Prostate gland (tissue), 2 donors: Measurements from ENCODE around the gene TSPAN18. TPM values are rescaled to one million over a fixed set of nuclear protein-coding genes. Genes with fewer than 3 reads are reported as not detected.

Source experiments
- DNase-seq: peaks from one replicate; pipeline ENCODE4 v3.0.0-alpha.2; 2019; ENCODE audit warnings: low spot score
- H3K27ac ChIP-seq, 2 donors: fragments of 200-600 bp; sonication (generic); 2 replicates each; pipeline ENCODE4 v1.5.1; 2017 to 2019
- H3K27me3 ChIP-seq: fragments of 200-600 bp; sonication (generic); replicated peaks from 2 replicates; pipeline ENCODE4 v1.5.1; 2019; ENCODE audit not compliant: insufficient read depth
- H3K36me3 ChIP-seq, 2 donors: fragments of 200-600 bp; sonication (generic); 1 replicate in 1 of 2; 2 replicates in 1 of 2; pipeline versions ENCODE4 v1.5.1 to v1.8.1; 2017 to 2019
- H3K4me1 ChIP-seq: fragments of 200-600 bp; sonication (generic); replicated peaks from 2 replicates; pipeline ENCODE4 v1.5.1; 2019
- H3K4me3 ChIP-seq, 2 donors: fragments of 200-600 bp; sonication (generic); 2 replicates each; pipeline ENCODE4 v1.5.1; 2017 to 2019
- H3K9me3 ChIP-seq: fragments of 200-600 bp; sonication (generic); 2 replicates; pipeline ENCODE4 v1.5.1; 2017
- POLR2A ChIP-seq: fragments of 450-650 bp; IDR thresholded peaks from one replicate; pipeline ENCODE4 v1.6.1; 2016; ENCODE audit warnings: antibody characterized with exemption, mild to moderate bottlenecking
- POLR2AphosphoS5 ChIP-seq: sonication (generic); formaldehyde crosslinking; IDR thresholded peaks from one replicate; pipeline ENCODE4 v1.6.1; 2017; ENCODE audit warnings: antibody characterized with exemption
- WGBS: methylation state at CpG from one replicate; pipeline ENCODE4 v1.1.5; 2018; 5-methylcytosine and 5-hydroxymethylcytosine counted together
- intact Hi-C: fragments of 100-400 bp; cut with DNase I; formaldehyde crosslinking; loops from one replicate; pipeline ENCODE4 v1.14.2; 2022
- total RNA-seq, 2 donors: library from RNA; depleted of rRNA; stranded (reverse); fragments of >200 nt; gene quantifications; one replicate each; pipeline ENCODE4 v1.1.0, GENCODE V29; 2016
- TF ChIP-seq, protein P1 (sequence below), 4 experiments: fragments of 200-600 bp in 2 of 4; fragments of 450-650 bp in 2 of 4; sonication (generic) in 2 of 4; IDR thresholded peaks; 1 replicate in 3 of 4; 2 replicates in 1 of 4; pipeline ENCODE4 v1.5.1; 2016 to 2019; ENCODE audit warnings: antibody characterized with exemption in 4 of 4, mild to moderate bottlenecking in 2 of 4, moderate library complexity in 2 of 4

The TSPAN18 gene
- total RNA-seq, 2 donors from 2014 or later = 4.1 to 6.6 TPM

DNA sequence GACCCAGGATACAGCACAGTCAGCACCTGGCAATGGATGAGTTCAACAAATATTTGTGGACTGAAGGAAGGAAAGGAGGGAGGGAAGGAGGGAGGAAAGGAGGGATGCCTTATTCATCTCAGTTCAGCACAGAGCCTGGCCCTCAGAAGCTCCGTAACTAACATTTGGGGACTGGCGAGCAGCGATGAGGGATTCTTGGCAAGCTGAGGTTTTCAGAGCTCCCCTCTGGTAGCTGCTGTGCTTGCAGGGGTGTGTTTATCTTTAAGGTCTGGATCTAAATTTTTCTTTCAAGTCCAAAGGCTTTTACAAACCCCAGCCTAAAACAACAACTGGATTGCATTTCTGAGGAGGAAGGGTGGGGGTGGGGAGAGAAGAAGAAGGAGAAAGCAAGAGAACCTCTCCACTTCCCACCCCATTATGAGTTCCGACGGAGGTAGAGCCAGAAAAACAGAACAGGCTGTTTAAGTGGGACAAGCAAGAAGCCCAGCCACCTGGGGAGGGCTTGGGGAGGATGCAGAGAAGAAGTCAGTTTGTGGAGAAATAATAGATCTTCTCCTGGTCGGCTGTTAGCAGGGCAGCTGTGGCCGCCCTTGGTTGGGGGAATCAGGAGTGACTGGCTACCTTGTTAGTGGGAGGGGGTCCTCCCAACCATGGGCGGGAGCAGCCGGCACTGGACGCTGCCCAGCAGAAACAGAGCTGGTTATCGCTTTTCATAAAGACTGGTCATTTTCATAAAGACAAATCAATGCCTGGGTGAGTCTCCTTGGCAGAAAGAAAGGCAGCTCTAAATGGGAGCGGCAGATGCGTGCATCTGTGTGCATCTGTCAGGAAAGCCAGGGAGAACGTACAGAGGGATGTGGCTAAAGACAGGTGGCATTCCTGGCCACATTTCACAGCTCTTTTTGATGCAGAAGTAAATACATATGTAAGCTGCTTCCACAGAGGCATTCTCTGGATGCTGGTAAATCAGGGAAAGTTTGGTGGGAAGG lies 78.0 kb downstream of the TSPAN18 start:
- intact Hi-C loops = loop anchor here (5.0 kb wide), 1 partner anchor 88 kb away; no protein-coding TSS in a partner anchor
- no peaks in the 10 kb centered on the region for H3K27me3 ChIP-seq
- no peaks in the 10 kb centered on the region for H3K36me3 ChIP-seq
- H3K27ac ChIP-seq = peak overlapping the region; percentile 41 to 48
- H3K4me3 ChIP-seq = no peak overlapping the region
- WGBS = 38% methylated on average over 14 of the region's 14 CpGs
- no peaks in the 10 kb centered on the region for H3K9me3 ChIP-seq
- no peaks in the 10 kb centered on the region for H3K4me1 ChIP-seq
- TF ChIP-seq, protein P1, sequence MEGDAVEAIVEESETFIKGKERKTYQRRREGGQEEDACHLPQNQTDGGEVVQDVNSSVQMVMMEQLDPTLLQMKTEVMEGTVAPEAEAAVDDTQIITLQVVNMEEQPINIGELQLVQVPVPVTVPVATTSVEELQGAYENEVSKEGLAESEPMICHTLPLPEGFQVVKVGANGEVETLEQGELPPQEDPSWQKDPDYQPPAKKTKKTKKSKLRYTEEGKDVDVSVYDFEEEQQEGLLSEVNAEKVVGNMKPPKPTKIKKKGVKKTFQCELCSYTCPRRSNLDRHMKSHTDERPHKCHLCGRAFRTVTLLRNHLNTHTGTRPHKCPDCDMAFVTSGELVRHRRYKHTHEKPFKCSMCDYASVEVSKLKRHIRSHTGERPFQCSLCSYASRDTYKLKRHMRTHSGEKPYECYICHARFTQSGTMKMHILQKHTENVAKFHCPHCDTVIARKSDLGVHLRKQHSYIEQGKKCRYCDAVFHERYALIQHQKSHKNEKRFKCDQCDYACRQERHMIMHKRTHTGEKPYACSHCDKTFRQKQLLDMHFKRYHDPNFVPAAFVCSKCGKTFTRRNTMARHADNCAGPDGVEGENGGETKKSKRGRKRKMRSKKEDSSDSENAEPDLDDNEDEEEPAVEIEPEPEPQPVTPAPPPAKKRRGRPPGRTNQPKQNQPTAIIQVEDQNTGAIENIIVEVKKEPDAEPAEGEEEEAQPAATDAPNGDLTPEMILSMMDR (IDR thresholded peaks at IDR 0.05) = no peak
- TF ChIP-seq POLR2AphosphoS5 = no peak
- TF ChIP-seq POLR2A = no peak
- DNase-seq = no peak

DNA sequence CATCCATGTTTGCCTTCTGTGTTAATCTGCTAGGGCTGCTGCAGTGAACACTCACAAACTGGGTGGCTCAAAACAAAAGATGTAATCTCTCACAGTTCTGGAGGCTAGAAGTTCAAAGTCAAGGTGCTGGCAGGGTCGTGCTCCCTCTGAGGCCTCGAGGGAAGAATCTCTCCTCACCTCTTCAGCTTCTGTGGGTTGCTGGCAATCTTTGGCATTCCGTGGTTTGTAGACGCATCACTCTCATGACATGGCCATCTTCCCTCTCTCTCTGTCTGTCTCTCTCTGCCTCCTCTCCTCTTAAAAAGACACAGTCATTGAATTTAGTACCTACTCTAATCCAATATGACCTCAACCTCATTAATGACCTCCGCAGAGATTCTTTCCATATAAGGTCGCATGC lies 78.8 kb downstream of the TSPAN18 start:
- DNase-seq = no peak
- TF ChIP-seq, protein P1 (IDR thresholded peaks at IDR 0.05) = no peak
- TF ChIP-seq POLR2A (no peak), POLR2AphosphoS5 (no peak)
- no peak overlapping the region for H3K27ac ChIP-seq

DNA sequence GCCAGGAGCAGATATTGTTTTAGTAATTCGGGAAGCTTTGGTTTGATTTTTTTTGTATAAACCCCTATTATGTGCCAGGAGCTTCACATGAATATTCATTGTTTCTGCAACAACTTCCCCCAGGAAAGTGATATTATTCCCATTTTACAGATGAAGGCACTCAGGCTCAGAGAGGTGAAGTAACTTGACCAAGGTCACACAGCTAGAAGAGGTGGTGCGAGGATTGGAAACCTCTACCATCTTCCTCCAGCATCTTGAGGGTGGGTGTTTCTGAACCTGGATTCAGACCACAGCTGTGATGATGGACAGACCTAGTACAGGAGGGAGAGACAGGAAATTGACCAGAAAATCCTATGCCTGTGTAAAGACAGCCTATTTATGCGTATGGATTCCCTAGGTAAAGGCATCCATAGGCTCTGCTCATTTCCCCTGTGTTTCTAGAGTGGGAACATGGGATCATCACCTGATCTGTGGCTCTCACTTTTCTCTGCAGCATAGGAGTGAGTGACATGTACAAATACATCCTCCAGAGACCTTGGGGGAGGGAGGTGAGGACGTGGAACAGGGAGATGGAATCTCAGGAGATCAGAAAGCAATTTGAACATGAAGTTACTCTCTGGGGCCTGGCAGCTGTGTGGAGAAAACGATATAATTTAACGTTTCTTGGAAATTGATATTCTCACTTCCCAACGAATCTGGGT lies 81.4 kb downstream of the TSPAN18 start:
- Histone ChIP-seq H3K9me3 (no peaks in the 10 kb centered on the region), H3K4me1 (no peaks in the 10 kb centered on the region), H3K4me3 (no peak overlapping the region), H3K36me3 (no peaks in the 10 kb centered on the region), H3K27ac (no peak overlapping the region), H3K27me3 (no peaks in the 10 kb centered on the region)
- intact Hi-C loops = no loop called here
- DNase-seq = no peak
- no peak for TF ChIP-seq POLR2AphosphoS5
- TF ChIP-seq, protein P1 (IDR thresholded peaks at IDR 0.05) = no peak
- TF ChIP-seq POLR2A = no peak
- 78% methylated on average over 7 of the region's 7 CpGs for WGBS

More for the DNA sequence above, 78.8 kb downstream of the TSPAN18 start:
- Histone ChIP-seq H3K4me3 (no peak overlapping the region), H3K4me1 (no peaks in the 10 kb centered on the region), H3K9me3 (no peaks in the 10 kb centered on the region), H3K27me3 (no peaks in the 10 kb centered on the region), H3K36me3 (no peaks in the 10 kb centered on the region)
- intact Hi-C loops = no loop called here
- 70% methylated on average over 6 of the region's 6 CpGs for WGBS

DNA sequence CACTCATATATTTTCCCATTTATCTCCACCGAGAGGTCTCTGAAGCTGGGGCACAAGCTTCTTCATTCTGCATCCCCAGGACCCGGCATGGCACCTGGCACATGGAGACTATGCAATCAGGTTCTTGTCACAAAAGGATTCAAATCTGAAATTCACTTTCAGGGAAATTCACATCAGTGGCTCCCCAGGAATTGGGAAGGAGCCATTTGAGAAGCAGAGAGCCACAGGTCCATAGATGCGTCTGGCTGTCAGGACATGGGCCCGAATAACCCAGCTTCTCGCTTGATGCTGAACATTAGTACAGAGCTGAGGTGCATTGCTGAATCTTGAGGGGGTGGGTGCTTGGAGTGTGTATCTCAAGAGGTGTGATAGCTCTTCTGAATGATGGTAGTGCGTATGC lies 82.5 kb downstream of the TSPAN18 start:
- Histone ChIP-seq H3K27ac (no peak overlapping the region), H3K36me3 (no peaks in the 10 kb centered on the region), H3K27me3 (no peaks in the 10 kb centered on the region), H3K9me3 (no peaks in the 10 kb centered on the region), H3K4me1 (no peaks in the 10 kb centered on the region), H3K4me3 (no peak overlapping the region)
- no peak for DNase-seq
- WGBS = 82% methylated on average over 6 of the region's 6 CpGs
- intact Hi-C loops = no loop called here
- TF ChIP-seq POLR2AphosphoS5 (no peak), POLR2A (no peak)
- TF ChIP-seq, protein P1 (IDR thresholded peaks at IDR 0.05) = no peak
